H1 (cell line): Measurements from ENCODE around the gene UBR3. TPM values are rescaled to one million over a fixed set of nuclear protein-coding genes. Genes with fewer than 3 reads are reported as not detected.

Experiments
- CTCF ChIA-PET: fragments of 300-600 bp; sonication (Branson Sonifier 250); formaldehyde crosslinking; loops from one replicate; lab custom pipeline; 2021; ENCODE audit not compliant: partially characterized antibody; lab: Charles Lee
- POLR2A ChIA-PET: fragments of 300-600 bp; sonication (Branson Sonifier 250); formaldehyde crosslinking; loops from one replicate; lab custom pipeline; 2021; ENCODE audit warnings: inconsistent platforms; ENCODE audit not compliant: partially characterized antibody; lab: Charles Lee
- DNase-seq, 2 experiments: peaks; one replicate each; pipeline versions ENCODE4 v3.0.0 to v3.0.0-alpha.2; 2010 to 2022; ENCODE audit warnings: low spot score in 2 of 2, low read depth in 1 of 2, mixed read lengths in 1 of 2
- FAIRE-seq: peaks from 2 replicates; lab custom pipeline; 2011; peaks lifted over from hg19 to GRCh38; lab: Jason Lieb, UNC
- H2AFZ ChIP-seq: 2 replicates; pipeline ENCODE4 v1.8.1; 2012; ENCODE audit warnings: low read length, inconsistent platforms
- H2AK5ac ChIP-seq: 2 replicates; pipeline ENCODE4 v1.6.1; 2013; ENCODE audit warnings: low read depth, low read length
- H2BK120ac ChIP-seq: replicated peaks from 2 replicates; pipeline ENCODE3; 2013; ENCODE audit warnings: low read depth, low read length, inconsistent platforms
- H2BK12ac ChIP-seq: 2 replicates; pipeline ENCODE4 v1.6.1; 2013; ENCODE audit warnings: low read depth, low read length
- H2BK15ac ChIP-seq: 2 replicates; pipeline ENCODE4 v1.6.1; 2013; ENCODE audit warnings: low read length
- H2BK20ac ChIP-seq: 2 replicates; pipeline ENCODE4 v1.6.1; 2013; ENCODE audit warnings: low read length
- H2BK5ac ChIP-seq: 2 replicates; pipeline ENCODE4 v1.6.1; 2013; ENCODE audit warnings: low read depth, low read length
- H3K14ac ChIP-seq: 2 replicates; pipeline ENCODE4 v1.6.1; 2013; ENCODE audit warnings: inconsistent platforms; ENCODE audit not compliant: insufficient read length
- H3K18ac ChIP-seq: 2 replicates; pipeline ENCODE4 v1.6.1; 2013; ENCODE audit warnings: low read length; ENCODE audit errors: extremely low read depth
- H3K23ac ChIP-seq: 2 replicates; pipeline ENCODE4 v1.6.1; 2013; ENCODE audit warnings: inconsistent platforms; ENCODE audit not compliant: insufficient read length
- H3K23me2 ChIP-seq: 2 replicates; pipeline ENCODE4 v1.6.1; 2013; ENCODE audit warnings: low read depth, low read length
- H3K27ac ChIP-seq: 2 replicates; pipeline ENCODE4 v1.6.1; 2011; ENCODE audit warnings: low read depth, low read length, inconsistent platforms
- H3K27me3 ChIP-seq, 4 experiments: replicated peaks in 1 of 4; 1 replicate in 1 of 4; 2 replicates in 3 of 4; pipeline versions ENCODE4 v1.6.1 to v1.8.1; 2011 to 2013; ENCODE audit warnings: low read length in 3 of 4, mild to moderate bottlenecking in 3 of 4, inconsistent platforms in 2 of 4, mixed read lengths in 2 of 4, moderate library complexity in 1 of 4; ENCODE audit not compliant: control insufficient read depth in 3 of 4, insufficient read depth in 3 of 4; ENCODE audit errors: extremely low read depth in 1 of 4
- H3K36me3 ChIP-seq, 4 experiments: 2 replicates each; pipeline versions ENCODE4 v1.6.1 to v1.8.1; 2011 to 2013; ENCODE audit warnings: mild to moderate bottlenecking in 4 of 4, low read length in 3 of 4, moderate library complexity in 2 of 4, control low read depth in 1 of 4, inconsistent platforms in 1 of 4; ENCODE audit not compliant: insufficient read depth in 4 of 4, control insufficient read depth in 2 of 4
- H3K4ac ChIP-seq: replicated peaks from 2 replicates; pipeline ENCODE3; 2013; ENCODE audit warnings: low read length, low read depth, mixed read lengths, inconsistent platforms; ENCODE audit not compliant: insufficient read length
- H3K4me1 ChIP-seq, 4 experiments: replicated peaks in 1 of 4; 1 replicate in 1 of 4; 2 replicates in 3 of 4; pipeline versions ENCODE4 v1.6.1 to v1.8.1; 2011 to 2013; ENCODE audit warnings: low read length in 3 of 4, inconsistent platforms in 2 of 4, mixed read lengths in 1 of 4; ENCODE audit not compliant: insufficient read depth in 4 of 4, control insufficient read depth in 3 of 4
- H3K4me2 ChIP-seq, 2 experiments: 2 replicates each; pipeline versions ENCODE4 v1.6.1 to v1.8.1; 2011 to 2013; ENCODE audit warnings: low read depth in 2 of 2, low read length in 2 of 2, control low read depth in 1 of 2, inconsistent platforms in 1 of 2, mild to moderate bottlenecking in 1 of 2; ENCODE audit not compliant: insufficient read depth in 1 of 2
- H3K4me3 ChIP-seq, 4 experiments: fragments of 200-600, 300-600 bp in 1 of 4; sonication (generic), shearing (Covaris generic), sonication (Bioruptor Twin) in 1 of 4; 2 replicates each; pipeline versions ENCODE4 v1.5.1 to v1.8.1; 2011 to 2016; ENCODE audit warnings: low read length in 4 of 4, low read depth in 3 of 4, control low read depth in 2 of 4, inconsistent platforms in 2 of 4, mild to moderate bottlenecking in 2 of 4, mixed read lengths in 1 of 4, moderate library complexity in 1 of 4; ENCODE audit not compliant: insufficient read depth in 2 of 4; ENCODE audit errors: extremely low read depth in 1 of 4
- H3K56ac ChIP-seq: replicated peaks from 2 replicates; pipeline ENCODE3; 2013; ENCODE audit warnings: low read depth, mild to moderate bottlenecking, mixed read lengths, low read length, inconsistent platforms; ENCODE audit not compliant: insufficient read length
- H3K79me1 ChIP-seq: 2 replicates; pipeline ENCODE4 v1.6.1; 2013; ENCODE audit warnings: low read depth, low read length, control low read depth
- H3K79me2 ChIP-seq, 2 experiments: 2 replicates each; pipeline versions ENCODE4 v1.6.1 to v1.8.1; 2012 to 2013; ENCODE audit warnings: low read length in 2 of 2, mild to moderate bottlenecking in 2 of 2, inconsistent platforms in 1 of 2; ENCODE audit not compliant: insufficient read depth in 2 of 2, control insufficient read depth in 1 of 2
- H3K9ac ChIP-seq, 4 experiments: replicated peaks in 1 of 4; 1 replicate in 1 of 4; 2 replicates in 3 of 4; pipeline versions ENCODE4 v1.6.1 to v1.8.1; 2011 to 2013; ENCODE audit warnings: low read depth in 3 of 4, low read length in 3 of 4, control low read depth in 2 of 4, mild to moderate bottlenecking in 2 of 4, moderate library complexity in 2 of 4, inconsistent platforms in 1 of 4; ENCODE audit errors: extremely low read depth in 1 of 4
- H3K9me3 ChIP-seq, 2 experiments: 2 replicates each; pipeline versions ENCODE4 v1.6.1 to v1.8.1; 2012 to 2013; ENCODE audit warnings: mild to moderate bottlenecking in 2 of 2, moderate library complexity in 2 of 2, control low read depth in 1 of 2, inconsistent platforms in 1 of 2, low read depth in 1 of 2, low read length in 1 of 2, mixed read lengths in 1 of 2; ENCODE audit not compliant: insufficient read depth in 2 of 2
- H4K20me1 ChIP-seq, 2 experiments: replicated peaks in 1 of 2; 2 replicates each; pipeline versions ENCODE3 to v1.8.1; 2011 to 2013; ENCODE audit warnings: inconsistent platforms in 2 of 2, low read length in 2 of 2, mild to moderate bottlenecking in 1 of 2; ENCODE audit not compliant: insufficient read depth in 2 of 2, control insufficient read depth in 1 of 2
- H4K5ac ChIP-seq: 2 replicates; pipeline ENCODE4 v1.6.1; 2013; ENCODE audit warnings: low read length, low read depth, mixed read lengths, inconsistent platforms; ENCODE audit not compliant: insufficient read length
- H4K8ac ChIP-seq: 2 replicates; pipeline ENCODE4 v1.8.0; 2013; ENCODE audit warnings: mild to moderate bottlenecking, moderate library complexity, low read length, inconsistent platforms; ENCODE audit not compliant: insufficient read depth; ENCODE audit errors: extremely low read depth
- H4K91ac ChIP-seq: replicated peaks from 2 replicates; pipeline ENCODE3; 2013; ENCODE audit warnings: low read length, mixed read lengths, inconsistent platforms; ENCODE audit not compliant: insufficient read length
- GTF2F1 ChIP-seq: IDR thresholded peaks from 2 replicates; pipeline ENCODE4 v1.6.1; 2012; ENCODE audit warnings: low read depth, low read length, improper control_type of control experiment, borderline replicate concordance
- NANOG ChIP-seq: IDR thresholded peaks from 2 replicates; pipeline ENCODE4 v1.6.1; 2011; ENCODE audit warnings: low read length, low read depth, mild to moderate bottlenecking, inconsistent platforms; ENCODE audit not compliant: insufficient read depth, poor library complexity, severe bottlenecking
- RBBP5 ChIP-seq: IDR thresholded peaks from 2 replicates; pipeline ENCODE4 v1.7.1; 2012; ENCODE audit warnings: low read depth, mild to moderate bottlenecking, inconsistent platforms, low read length, moderate library complexity, borderline replicate concordance
- RNF2 ChIP-seq: fragments of 200-900, 300-1000 bp; sonication (generic); IDR thresholded peaks from 2 replicates; pipeline ENCODE4 v1.7.1; 2016; ENCODE audit warnings: borderline replicate concordance, low read depth, mild to moderate bottlenecking, antibody characterized with exemption, low read length; ENCODE audit not compliant: poor library complexity, severe bottlenecking; ENCODE audit errors: missing control alignments
- TBP ChIP-seq: IDR thresholded peaks from 2 replicates; pipeline ENCODE4 v1.6.1; 2011; ENCODE audit warnings: low read depth, low read length, improper control_type of control experiment
- TCF12 ChIP-seq: IDR thresholded peaks from 2 replicates; pipeline ENCODE4 v1.6.1; 2011; ENCODE audit warnings: low read depth, mild to moderate bottlenecking, low read length
- WGBS, 2 experiments: shearing (Covaris generic) in 1 of 2; methylation state at CpG; one replicate each; pipeline versions ENCODE4 v1.1.6 to v1.1.7; 2013 to 2015; ENCODE audit warnings: low lambda C conversion rate in 2 of 2, mixed read lengths in 2 of 2, inconsistent platforms in 1 of 2, low coverage in 1 of 2, missing lambda C conversion rate in 1 of 2; ENCODE audit not compliant: insufficient replicate concordance in 2 of 2, insufficient coverage in 1 of 2, insufficient read length in 1 of 2; ENCODE audit errors: extremely low coverage in 1 of 2, missing lambda C conversion rate in 1 of 2; 5-methylcytosine and 5-hydroxymethylcytosine counted together
- polyA plus RNA-seq, 7 experiments: library from polyadenylated mRNA; depleted of rRNA in 3 of 7; stranded (reverse) in 5 of 7; unstranded in 2 of 7; fragments of >200 nt in 5 of 7; fragments of 200-250 nt in 2 of 7; gene quantifications; 1 replicate in 5 of 7; 2 replicates in 1 of 7; 4 replicates in 1 of 7; pipeline versions ENCODE4 v1.2.1 to v1.2.3, GENCODE V29; 2011 to 2013; ENCODE audit warnings: missing spikeins in 2 of 7, mixed read lengths in 2 of 7
- total RNA-seq: library from RNA; stranded (reverse); fragmentation: NEBNext Ultra II Directional; extraction: Animal tissue kit (Norgen Biotek cat#: 25700); gene quantifications from 2 replicates; pipeline ENCODE4 v1.2.1, GENCODE V29; 2021

The UBR3 gene
- total and polyA plus RNA-seq, 2 of the 8 experiments (the other 6 are each of a cell fraction or from before 2014, with no cell fraction given), result 3.7 to 17.7 TPM

- peaks cover 5% of the 10 kb centered on the region; the same call in 1 of the 2 replicates for H3K23me2 ChIP-seq
- no peak overlapping the region for H2AFZ ChIP-seq
- TF ChIP-seq NANOG, result no peak
- no peak for TF ChIP-seq TCF12
- TF ChIP-seq GTF2F1, result no peak
- TF ChIP-seq RNF2, result no peak
- TF ChIP-seq TBP, result no peak
- no peak for TF ChIP-seq RBBP5
- H4K20me1 ChIP-seq, result no peaks in the 10 kb centered on the region
- H3K36me3 ChIP-seq, result peaks cover 2 to 35% (median 11%) of the 10 kb centered on the region in 4 experiments; a peak in 6 of 8 replicates
- DNase-seq (no peak), FAIRE-seq (no peak)
- H2BK5ac ChIP-seq, result no peak overlapping the region
- H3K56ac ChIP-seq, result no peak overlapping the region
- WGBS, 2 experiments, result 82% methylated on average over 3 of the region's 3 CpGs; no CpG with 5 or more reads in 1 of the 2 experiments
- no peak overlapping the region for H2BK120ac ChIP-seq
- H3K79me1 ChIP-seq, result peaks cover 2% of the 10 kb centered on the region; the same call in 1 of the 2 replicates
- no peak overlapping the region for H3K4me3 ChIP-seq
- no peak overlapping the region for H2BK12ac ChIP-seq
- no peak overlapping the region for H2AK5ac ChIP-seq
- no peak overlapping the region for H2BK15ac ChIP-seq
- H3K14ac ChIP-seq, result no peak overlapping the region
- no peak overlapping the region for H3K4me2 ChIP-seq
- POLR2A ChIA-PET, result no interaction called here
- no peak overlapping the region for H2BK20ac ChIP-seq
- no peak overlapping the region for H3K23ac ChIP-seq
- peaks cover 0 to 9% of the 10 kb centered on the region in 2 experiments; a peak in 2 of 4 replicates for H3K79me2 ChIP-seq
- H3K9me3 ChIP-seq, result no peaks in the 10 kb centered on the region
- H3K4ac ChIP-seq, result no peak overlapping the region
- no peaks in the 10 kb centered on the region for H3K27me3 ChIP-seq
- H4K5ac ChIP-seq, result no peak overlapping the region
- CTCF ChIA-PET, result interaction anchor here (0.8 to 1.3 kb wide), 3 partner anchors 14 to 527 kb away, joined by 3 to 6 read pairs (median 4); no protein-coding TSS in a partner anchor
- H3K9ac ChIP-seq, result no peak overlapping the region
- H3K4me1 ChIP-seq, result peaks cover 0 to 4% (median 2%) of the 10 kb centered on the region in 4 experiments; a peak in 3 of 7 replicates
- no peak overlapping the region for H4K91ac ChIP-seq
- H4K8ac ChIP-seq, result no peak overlapping the region
- H3K27ac ChIP-seq, result no peak overlapping the region
- H3K18ac ChIP-seq, result no peak overlapping the region
These were observed 5.2 kb upstream of the UBR3 start for GRCh38 chr2:169822036-169822435.
